Pancreas (tissue), 10 donors: Measurements from ENCODE around the gene SSNA1. TPM values are rescaled to one million over a fixed set of nuclear protein-coding genes. Genes with fewer than 3 reads are reported as not detected.

Experiments
- ATAC-seq, 4 donors: fragments of 200-7000 bp; cut with Tn5 transposase; one replicate each; pipeline versions ENCODE4 v1.8.0 to v1.9.1; 2020; ENCODE audit warnings: mild to moderate bottlenecking in 4 of 4, moderate library complexity in 4 of 4
- DNase-seq, 6 donors: peaks; one replicate each; pipeline ENCODE4 v3.0.0-alpha.2; 2020
- FAIRE-seq: peaks from 2 replicates; lab custom pipeline; 2012; peaks lifted over from hg19 to GRCh38; lab: Jason Lieb, UNC
- H3K27ac ChIP-seq, 4 donors: fragments of 200-600 bp; sonication (generic); 1 replicate in 3 of 4; 2 replicates in 1 of 4; pipeline versions ENCODE4 v1.5.0 to v1.8.0; 2020
- H3K27me3 ChIP-seq, 4 donors: fragments of 200-600 bp; one replicate each; pipeline ENCODE4 v1.8.0; 2021
- H3K36me3 ChIP-seq, 3 donors: fragments of 200-600 bp; sonication (generic) in 1 of 3; one replicate each; pipeline versions ENCODE4 v1.5.0 to v1.8.0; 2020 to 2021
- H3K4me1 ChIP-seq, 3 donors: fragments of 200-600 bp; one replicate each; pipeline ENCODE4 v1.8.0; 2021
- H3K4me3 ChIP-seq, 4 donors: fragments of 200-600 bp; sonication (generic) in 2 of 4; one replicate each; pipeline versions ENCODE4 v1.5.0 to v1.8.0; 2020 to 2021
- H3K9me3 ChIP-seq, 4 donors: fragments of 200-600 bp; one replicate each; pipeline ENCODE4 v1.8.0; 2021
- CTCF ChIP-seq, 4 donors: fragments of 200-600 bp; sonication (generic) in 3 of 4; IDR thresholded peaks; one replicate each; pipeline versions ENCODE4 v1.5.0 to v1.8.0; 2021; ENCODE audit warnings: antibody characterized with exemption in 4 of 4
- WGBS, 2 donors: extraction: QIAGEN DNeasy Blood & Tissue Kit; methylation state at CpG; one replicate each; pipeline ENCODE4 v1.1.7; 2013; 5-methylcytosine and 5-hydroxymethylcytosine counted together
- intact Hi-C, 3 donors: fragments of 100-400 bp; cut with DNase I; formaldehyde crosslinking; loops; one replicate each; pipeline versions ENCODE4 v1.11.1 to v1.14.2; 2022
- polyA plus RNA-seq, 2 donors: library from polyadenylated mRNA; stranded (reverse); fragments of 200-250 nt; gene quantifications; one replicate each; pipeline ENCODE4 v1.2.3, GENCODE V29; 2013
- total RNA-seq, 6 donors: library from RNA; stranded (reverse); fragmentation: NEBNext Ultra II Directional in 4 of 6; extraction: Animal tissue kit (Norgen Biotek cat#: 25700) in 4 of 6; gene quantifications; one replicate each; pipeline versions ENCODE4 v1.2.1 to v1.2.4, GENCODE V29; 2021 to 2023
- donor health status: healthy with polysubstance abuse.
- donor health status: DM: no; HTN: no; CAD: no; lungs with moderate emphysema.
- donor health status: DM: no; HTN: no; CAD: no.
- donor health status: control.
- donor health status: control.
- donor health status: Bipolar disorder and iron deficiency.
- donor health status: DM: yes; HTN: yes; CAD: no.
- donor health status: DM: no; HTN: no; CAD: no.
- donor health status: DM: no; HTN: no; CAD: no.
- donor health status: DM: yes; HTN: yes; CAD: no.

The SSNA1 gene
- total and polyA plus RNA-seq, 8 donors: 30.8 to 81.0 (median 41.1) TPM

GRCh38 chr9:137213160-137214060 is 24.9 kb downstream of the SSNA1 start:
- H3K36me3 ChIP-seq: no peaks in the 10 kb centered on the region
- peak in 1 of 6 donors; percentile 35 for DNase-seq
- H3K4me3 ChIP-seq: no peak overlapping the region
- no peaks in the 10 kb centered on the region for H3K9me3 ChIP-seq
- 89 to 91% methylated on average over 49 of the region's 49 CpGs for WGBS, 2 donors
- H3K27ac ChIP-seq: no peak overlapping the region
- intact Hi-C loops: no loop called here
- FAIRE-seq: no peak
- TF ChIP-seq CTCF (IDR thresholded peaks at IDR 0.05): no peak
- ATAC-seq: no peak
- no peaks in the 10 kb centered on the region for H3K27me3 ChIP-seq
- H3K4me1 ChIP-seq: peaks cover 0 to 3% (median 0%) of the 10 kb centered on the region in 3 donors

GRCh38 chr9:137214620-137215019 is 26.1 kb downstream of the SSNA1 start:
- no peaks in the 10 kb centered on the region for H3K27me3 ChIP-seq
- intact Hi-C loops: no loop called here
- H3K4me1 ChIP-seq: peaks cover 0 to 5% (median 0%) of the 10 kb centered on the region in 3 donors
- no peak overlapping the region for H3K27ac ChIP-seq
- H3K36me3 ChIP-seq: no peaks in the 10 kb centered on the region
- no peak for TF ChIP-seq CTCF (IDR thresholded peaks at IDR 0.05)
- ATAC-seq: no peak
- H3K9me3 ChIP-seq: no peaks in the 10 kb centered on the region
- FAIRE-seq: no peak
- H3K4me3 ChIP-seq: no peak overlapping the region
- peak in 1 of 6 donors; percentile 33 for DNase-seq
- WGBS, 2 donors: 91 to 97% methylated on average over 19 of the region's 19 CpGs

GRCh38 chr9:137215196-137215986 is 26.9 kb downstream of the SSNA1 start:
- Histone ChIP-seq H3K4me1 (peaks cover 0 to 5% (median 0%) of the 10 kb centered on the region in 3 donors), H3K36me3 (no peaks in the 10 kb centered on the region), H3K4me3 (no peak overlapping the region), H3K27ac (no peak overlapping the region), H3K9me3 (no peaks in the 10 kb centered on the region), H3K27me3 (no peaks in the 10 kb centered on the region)
- peak in 1 of 6 donors; percentile 51 for DNase-seq
- no peak for ATAC-seq
- 91 to 94% methylated on average over 22 of the region's 22 CpGs for WGBS, 2 donors
- no peak for FAIRE-seq
- no peak for TF ChIP-seq CTCF (IDR thresholded peaks at IDR 0.05)
- intact Hi-C loops: no loop called here

- intact Hi-C loops: no loop called here
- H3K9me3 ChIP-seq: no peaks in the 10 kb centered on the region
- no peak for TF ChIP-seq CTCF (IDR thresholded peaks at IDR 0.05)
- no peak for ATAC-seq
- DNase-seq: peak in 1 of 6 donors; percentile 47
- peak overlapping the region in 1 of 4 donors; percentile 46 for H3K4me3 ChIP-seq
- H3K27me3 ChIP-seq: no peaks in the 10 kb centered on the region
- FAIRE-seq: no peak
- H3K4me1 ChIP-seq: peaks cover 0 to 5% (median 0%) of the 10 kb centered on the region in 3 donors
- peak overlapping the region in 1 of 4 donors; percentile 73 for H3K27ac ChIP-seq
- WGBS, 2 donors: 92 to 93% methylated on average over 30 of the region's 30 CpGs
- no peaks in the 10 kb centered on the region for H3K36me3 ChIP-seq
These were observed 27.9 kb downstream of the SSNA1 start for GRCh38 chr9:137216188-137216965.
